RKO (cell line): ENCODE data around the gene RYR2.
A peak's percentile ranks its signal among the peaks of the same experiment; 100 is the strongest.
"Not testable (repeated sequence)": the region's sequence is repeated elsewhere in the genome, so short reads cannot be mapped to it uniquely, and the experiment has no call there.

Experiments used
- DNase-seq: peaks from one replicate; pipeline ENCODE4 v3.0.0-alpha.2; 2016; ENCODE audit warnings: low spot score

The RYR2 gene

DNA sequence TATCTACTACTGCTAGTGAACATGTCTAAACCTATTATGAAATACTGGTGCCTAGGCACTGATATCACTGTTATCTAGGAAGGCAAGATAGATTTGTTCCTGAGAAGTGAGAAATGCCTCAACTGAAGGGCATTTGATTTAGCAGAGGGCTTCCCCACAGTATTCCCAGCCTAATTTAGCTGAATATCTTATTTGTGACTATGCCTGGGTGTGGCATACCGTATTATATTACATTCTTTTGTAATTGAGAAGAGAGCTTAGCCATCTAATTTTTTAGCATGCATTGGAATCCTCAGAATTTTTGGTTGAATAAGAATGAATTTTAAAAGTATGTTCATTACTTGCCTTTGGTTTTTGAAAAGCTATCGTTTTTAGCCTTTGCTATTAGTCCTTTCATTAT, 749.6 kb downstream of the RYR2 start:
- DNase-seq: no peak

DNA sequence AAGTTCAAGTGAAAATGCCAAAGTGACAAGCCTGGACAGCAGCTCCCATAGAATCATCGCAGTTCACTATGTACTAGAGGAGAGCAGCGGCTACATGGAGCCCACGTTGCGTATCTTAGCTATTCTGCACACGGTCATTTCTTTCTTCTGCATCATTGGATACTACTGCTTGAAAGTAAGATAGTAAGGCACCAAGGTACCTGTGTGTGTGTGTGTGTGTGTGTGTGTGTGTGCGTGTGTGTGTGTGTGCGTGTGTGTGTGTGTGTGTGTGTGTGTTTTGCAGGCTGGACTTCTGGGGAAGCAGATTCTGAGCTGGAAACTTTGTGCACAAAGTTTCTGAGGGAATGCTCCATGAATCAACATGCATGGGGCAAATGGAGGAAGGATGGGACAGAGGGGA, 750.2 kb downstream of the RYR2 start:
- DNase-seq: no peak

DNA sequence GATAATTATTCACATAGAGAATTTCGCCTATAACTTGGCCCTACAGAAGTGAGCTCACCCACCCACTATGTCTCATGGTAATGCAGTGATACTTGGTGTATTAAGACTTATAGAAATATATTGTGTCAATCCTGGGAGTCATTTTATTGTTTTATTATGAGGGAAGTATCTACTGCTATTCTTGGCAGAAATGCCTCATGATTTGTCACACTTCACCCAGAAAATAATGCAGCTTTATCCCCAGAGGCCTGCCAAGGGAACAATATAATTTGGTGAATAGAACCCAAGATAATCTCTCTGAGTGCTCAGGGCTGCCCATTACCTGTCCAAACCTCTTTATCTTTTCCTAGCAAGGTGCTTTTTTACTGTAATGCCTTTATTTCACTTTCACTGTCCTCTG, 750.7 kb downstream of the RYR2 start:
- no peak for DNase-seq

DNA sequence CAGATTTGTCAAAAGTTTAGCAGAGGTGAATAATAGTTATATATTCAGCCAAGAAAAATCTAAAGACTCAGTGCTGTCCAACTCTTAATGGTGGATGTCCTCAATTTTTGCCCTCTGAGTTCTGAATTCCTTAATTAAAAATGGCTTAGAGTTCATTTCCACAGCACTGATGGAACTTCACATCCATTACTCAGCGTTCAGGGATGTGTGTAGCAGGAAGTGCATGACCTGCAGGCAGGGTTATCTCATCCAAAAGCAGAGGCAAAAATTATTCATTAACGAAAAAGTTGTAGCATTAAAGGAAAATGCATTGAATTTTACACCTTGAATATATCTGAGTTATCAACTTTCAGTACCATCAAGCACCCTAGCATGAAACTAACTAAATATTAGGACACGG, 752.1 kb downstream of the RYR2 start:
- peak; percentile 2 for DNase-seq

DNA sequence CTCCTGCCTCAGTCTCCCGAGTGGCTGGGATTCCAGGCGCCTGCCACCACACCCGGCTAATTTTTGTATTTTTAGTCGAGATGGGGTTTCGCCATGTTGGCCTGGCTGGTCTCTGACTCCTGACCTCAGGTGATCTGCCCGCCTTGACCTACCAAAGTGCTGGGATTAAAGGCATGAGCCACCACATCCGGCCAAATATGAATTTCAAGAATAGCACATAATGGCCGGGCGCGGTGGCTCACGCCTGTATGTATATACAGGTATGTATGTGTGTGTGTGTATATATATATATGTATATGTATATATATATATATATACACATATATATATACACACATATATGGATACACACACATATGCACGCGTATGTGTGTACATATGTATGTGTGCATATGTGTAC, 753.6 kb downstream of the RYR2 start:
- no peak for DNase-seq

DNA sequence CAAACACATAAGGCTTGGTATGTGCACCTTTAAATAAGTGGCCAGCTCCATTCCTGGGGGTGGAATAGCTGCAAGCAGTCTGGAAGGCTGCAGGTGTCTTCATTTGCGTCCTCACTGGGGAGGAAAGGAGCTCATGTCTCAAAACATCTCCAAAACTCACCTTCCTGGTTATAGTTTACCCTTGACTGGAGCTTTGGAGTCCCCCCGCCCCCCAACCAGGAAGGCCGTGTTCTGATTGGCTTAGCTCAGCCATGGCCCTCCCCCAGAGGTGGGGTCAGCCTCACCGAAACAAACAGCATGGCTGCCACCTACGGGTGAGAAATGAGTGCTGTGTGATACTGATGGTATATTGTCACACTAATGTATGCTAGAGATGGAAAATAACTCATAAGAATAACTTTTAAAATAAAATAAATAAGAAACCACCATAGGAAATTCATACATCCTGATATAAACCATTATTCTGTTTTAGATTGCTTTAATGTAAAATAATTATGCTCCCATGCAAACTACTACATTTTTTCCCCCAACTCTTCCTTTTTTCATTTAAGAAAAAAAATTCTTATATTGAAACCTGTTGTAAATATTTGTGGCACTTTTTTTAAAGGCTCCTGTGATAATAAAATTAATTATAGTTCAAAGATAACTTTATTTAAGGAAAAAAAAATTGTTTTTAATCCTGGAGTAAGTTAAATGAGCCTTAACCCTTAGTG, 757.9 kb downstream of the RYR2 start:
- peak; percentile 78 for DNase-seq

DNA sequence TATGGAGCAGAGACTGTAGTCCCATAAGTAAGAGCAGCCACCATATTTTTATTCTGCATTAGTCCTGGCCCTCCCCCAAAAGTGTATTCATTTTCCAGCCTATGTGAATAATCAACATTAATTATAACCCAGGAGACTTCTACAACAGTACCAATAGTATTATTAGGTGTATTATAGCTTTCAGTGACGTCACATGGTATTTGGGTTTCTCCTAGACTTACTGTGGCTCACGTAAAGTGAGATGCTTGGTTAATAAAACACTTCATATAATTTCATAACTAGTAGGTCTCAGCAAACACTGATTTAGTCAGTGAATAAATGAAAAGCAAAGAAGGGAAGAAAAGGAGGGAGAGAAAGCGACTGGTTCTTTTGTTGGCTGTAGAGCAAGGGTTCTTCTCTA, 762.5 kb downstream of the RYR2 start:
- DNase-seq: no peak

DNA sequence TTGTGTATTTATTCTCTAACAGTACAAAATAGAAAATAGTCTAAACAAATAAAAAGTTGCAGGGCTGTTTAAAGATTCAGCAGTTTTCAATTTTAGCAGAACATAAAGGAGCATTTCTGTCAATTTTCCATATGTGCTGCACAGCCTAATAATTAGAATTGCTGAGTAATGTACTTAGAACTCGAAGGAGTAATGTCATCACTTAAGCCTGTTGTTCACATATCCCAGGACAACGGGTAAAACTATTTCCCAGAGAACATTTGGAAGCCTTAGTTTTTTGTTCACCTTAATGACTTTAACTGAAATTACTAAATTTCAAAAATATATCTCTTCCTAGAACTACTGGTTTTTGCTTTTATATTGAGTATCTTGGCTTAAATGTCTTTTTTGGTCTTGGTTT, 767.1 kb downstream of the RYR2 start:
- no peak for DNase-seq

DNA sequence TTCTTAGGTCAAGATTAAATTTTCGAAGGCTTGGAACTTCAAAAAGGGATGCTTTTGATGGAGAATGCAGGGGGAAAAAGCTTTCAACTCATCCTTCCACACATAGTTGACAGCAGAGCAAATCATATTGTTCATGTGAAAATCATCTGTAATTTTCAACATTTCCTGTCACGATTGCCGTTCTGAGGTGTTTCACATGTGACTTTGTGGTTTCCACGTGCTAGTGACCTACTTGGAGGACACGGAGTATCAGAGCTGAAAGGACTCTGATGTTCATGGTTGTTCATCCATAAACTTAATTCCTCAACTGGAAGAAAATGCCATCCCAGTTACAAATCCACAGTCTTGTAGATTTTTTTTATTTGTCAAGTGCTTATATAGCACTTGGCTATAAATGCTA, 769.6 kb downstream of the RYR2 start:
- DNase-seq: no peak

DNA sequence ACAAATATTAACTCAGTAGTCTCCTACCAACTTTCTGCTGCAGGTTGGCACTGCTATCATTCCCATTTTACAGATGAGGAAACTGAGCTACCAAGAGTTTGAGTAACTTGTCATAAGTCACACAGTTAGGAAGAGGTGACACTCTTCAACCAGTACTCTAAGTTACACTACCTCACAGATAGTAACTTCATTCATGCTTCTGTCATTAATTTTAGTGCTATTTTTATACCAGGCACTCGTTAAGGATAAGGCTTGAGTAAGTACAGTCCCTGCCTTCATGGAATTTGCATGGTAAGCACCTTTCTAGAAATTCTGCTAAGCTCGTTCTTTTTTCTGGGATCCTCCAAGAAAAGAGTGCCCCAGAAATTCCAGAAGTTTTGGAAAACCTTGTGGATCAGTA, 770.1 kb downstream of the RYR2 start:
- DNase-seq: no peak

DNA sequence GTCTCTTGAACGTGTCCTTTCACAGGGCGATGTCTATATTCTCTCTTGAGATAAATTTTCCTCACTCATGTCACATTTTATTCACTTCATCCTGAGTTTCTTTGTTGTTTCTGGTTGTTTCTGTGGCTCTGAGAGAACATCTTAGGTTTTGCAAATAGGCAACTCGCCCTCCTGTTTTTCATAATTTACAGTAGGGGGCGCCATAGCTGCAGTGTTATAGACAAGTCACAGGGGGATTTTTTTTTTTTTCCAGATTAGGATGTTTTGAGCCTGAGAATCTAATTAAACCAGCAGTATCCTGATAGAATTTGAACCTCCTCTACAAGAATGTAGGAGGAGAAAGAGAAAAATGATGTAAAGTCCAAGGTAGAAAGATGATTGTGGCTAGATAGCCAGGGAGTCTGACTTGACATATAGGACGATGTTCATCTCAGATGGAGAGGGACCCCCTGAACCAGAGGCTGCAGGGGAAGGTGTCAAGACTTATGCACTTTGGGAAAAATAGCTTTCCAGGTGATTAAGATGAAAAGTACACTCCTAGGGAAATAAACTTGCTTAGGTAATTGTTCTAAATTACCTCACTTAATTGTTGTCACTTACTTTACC, 772.4 kb downstream of the RYR2 start:
- no peak for DNase-seq

DNA sequence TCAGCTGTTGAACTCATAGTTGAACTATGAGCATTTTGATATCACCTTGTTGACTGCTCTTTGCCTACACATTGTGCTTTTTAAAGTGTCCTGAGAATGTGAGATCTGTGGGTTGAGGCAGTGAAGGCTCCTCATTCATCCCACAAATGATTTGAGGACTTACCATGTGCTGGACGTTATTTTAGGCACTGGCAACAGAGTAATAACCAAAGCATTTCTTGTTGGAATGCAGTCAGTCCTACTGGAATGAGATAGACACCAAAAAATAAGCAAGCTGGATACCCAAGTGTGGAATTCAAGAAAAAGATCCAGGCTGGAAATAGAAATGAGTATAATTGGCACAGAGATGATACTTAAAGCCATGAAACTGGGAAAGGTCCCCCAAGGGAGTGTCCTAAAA, 775.3 kb downstream of the RYR2 start:
- DNase-seq: no peak

DNA sequence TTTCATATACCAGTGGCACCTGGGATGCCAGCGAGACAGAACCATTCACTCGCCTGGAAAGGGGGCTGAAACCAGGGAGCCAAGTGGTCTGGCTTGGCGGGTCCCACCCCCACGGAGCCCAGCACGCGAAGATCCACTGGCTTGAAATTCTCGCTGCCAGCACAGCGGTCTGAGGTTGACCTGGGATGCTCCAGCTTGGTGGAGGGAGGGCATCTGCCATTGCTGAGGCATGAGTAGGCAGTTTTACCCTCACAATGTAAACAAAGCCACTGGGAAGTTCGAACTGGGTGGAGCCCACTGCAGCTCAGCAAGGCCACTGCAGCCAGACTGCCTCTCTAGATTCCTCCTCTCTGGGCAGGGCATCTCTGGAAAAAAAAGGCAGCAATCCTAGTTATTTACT, 778.6 kb downstream of the RYR2 start:
- not testable (repeated sequence) for DNase-seq

DNA sequence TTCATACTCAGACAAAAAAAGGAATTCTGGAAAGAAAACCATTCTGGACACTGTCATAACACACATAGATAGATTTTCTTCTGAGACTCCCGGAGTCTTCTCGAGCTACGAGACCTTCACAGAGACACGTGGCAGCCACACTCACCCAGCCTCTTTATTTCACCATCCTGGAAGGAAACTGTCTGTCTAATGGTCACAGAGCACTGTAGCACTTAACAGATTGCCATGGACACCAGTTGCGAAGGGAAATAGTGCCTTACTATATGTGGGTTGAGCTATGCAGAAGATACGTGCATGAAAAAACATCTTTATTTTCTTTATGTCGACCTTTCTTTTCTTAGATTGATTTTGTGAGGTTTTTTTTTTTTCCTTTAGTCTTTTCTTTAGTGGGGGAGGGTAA, 790.9 kb downstream of the RYR2 start:
- no peak for DNase-seq

DNA sequence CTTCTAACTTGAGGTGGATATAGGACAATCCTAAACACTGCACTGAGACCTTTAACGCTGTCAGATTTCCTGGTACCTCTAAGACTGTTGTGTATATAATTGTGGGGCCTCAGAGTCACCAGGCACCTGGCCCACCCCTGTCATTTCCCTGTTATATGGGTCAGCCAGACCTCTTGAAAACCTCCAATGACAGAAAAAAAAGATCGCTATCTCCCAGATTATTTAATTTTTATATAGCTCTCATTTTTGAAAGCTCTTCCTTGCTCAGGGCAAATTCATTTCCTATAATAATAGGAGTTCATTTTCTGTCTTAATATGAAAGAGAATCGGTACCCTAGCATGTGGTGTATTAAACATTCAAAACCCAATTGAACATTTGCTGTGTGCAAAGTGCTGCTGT, 792.1 kb downstream of the RYR2 start:
- DNase-seq: no peak

DNA sequence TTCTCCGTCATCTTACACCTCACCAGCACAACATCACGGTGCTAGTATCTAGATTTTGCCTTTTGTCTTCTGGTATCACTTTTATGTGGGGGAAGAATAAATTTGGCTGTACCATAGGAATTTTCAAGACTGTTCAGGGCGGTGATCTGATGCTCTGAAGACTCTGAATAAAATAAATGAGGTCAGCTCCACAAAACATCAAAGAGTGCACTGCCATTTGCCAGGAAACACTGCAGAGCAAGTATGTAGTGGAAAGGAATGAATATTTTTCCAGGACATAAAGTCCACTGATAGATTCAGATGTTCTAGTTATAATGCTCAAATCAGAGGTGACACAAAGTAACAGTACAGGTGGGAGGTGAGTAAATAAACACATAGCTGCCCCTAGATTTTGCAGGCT, 792.5 kb downstream of the RYR2 start:
- DNase-seq: no peak

DNA sequence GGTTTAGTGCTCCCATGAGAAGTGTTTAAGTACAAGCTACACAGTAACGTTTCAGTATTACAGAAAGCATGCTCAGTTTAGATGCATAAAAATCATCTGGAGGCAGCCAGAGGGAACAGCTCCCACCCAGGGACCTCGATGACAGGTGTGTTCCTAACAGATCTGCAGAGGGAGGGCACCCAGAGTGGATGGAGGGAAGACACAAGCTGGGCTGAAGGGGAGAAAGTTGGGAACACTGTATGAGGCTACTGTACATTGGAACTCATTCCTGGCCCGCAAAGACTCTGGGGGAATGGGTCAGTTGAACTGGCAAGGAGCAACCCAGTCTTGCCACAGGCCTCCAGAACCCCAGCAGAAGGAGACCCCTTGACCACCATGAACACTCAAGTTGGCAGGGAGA, 796.3 kb downstream of the RYR2 start:
- no peak for DNase-seq

DNA sequence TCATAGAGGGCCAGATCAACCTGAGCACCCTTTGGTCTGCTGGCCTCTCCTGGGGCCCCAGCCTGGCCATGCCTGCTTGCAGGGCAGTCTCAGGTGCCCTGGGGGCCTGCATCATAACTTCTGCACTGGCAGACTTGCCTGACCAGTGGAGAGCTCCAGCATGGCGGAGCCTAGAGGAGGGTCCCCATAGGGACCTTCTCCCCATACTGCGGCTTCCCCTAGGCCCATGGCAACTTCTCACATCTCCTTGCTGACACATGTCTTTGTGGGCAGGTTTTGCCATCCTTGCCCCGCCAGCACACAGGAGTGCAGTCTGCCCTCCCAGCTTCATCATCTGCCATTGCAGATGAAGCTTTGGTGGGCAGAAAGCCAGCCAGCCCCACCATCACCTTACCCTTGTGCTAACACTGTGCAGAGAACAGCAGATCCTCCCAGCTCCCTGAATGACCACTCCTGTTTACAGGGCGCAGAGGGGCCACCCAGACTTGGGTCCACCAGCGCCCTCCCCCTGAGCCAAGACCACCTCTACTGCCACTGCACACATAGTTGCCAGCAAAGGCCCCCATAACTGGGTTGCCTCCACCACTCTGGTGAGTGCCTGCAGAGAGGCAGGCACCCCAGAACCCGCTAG, 797.0 kb downstream of the RYR2 start:
- no peak for DNase-seq

DNA sequence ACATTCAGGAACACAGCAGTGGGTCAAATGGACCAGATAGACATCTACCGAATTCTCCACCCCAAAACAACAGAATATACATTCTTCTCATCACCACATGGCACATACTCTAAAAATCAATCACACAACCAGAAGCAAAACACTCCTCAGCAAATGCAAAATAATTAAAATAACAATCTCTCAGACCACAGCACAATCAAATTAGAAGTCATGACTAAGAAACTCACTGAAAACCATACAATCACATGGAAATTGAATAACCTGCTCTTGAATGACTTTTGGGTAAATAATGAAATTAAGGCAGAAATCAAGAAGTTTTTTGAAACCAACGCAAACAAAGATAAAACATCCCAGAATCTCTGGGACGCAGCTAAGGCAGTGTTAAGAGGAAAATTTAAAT, 799.5 kb downstream of the RYR2 start:
- no peak for DNase-seq

DNA sequence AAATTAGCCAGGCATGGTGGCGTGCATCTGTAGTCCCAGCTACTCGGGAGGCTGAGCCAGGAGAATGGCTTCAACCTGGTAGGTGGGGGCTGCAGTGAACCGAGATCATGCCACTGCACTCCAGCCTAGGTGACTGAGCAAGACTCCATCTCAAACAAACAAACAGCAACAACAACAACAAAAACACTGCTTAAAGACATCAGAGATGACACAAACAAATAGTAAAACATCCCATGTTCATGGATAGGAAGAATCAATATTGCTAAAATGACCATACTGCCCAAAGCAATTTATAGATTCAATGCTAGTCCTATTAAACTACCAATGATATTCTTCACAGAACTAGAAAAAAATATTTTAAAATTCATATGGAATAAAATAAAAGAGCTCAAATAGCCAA, 801.5 kb downstream of the RYR2 start:
- DNase-seq: not testable (repeated sequence)

DNA sequence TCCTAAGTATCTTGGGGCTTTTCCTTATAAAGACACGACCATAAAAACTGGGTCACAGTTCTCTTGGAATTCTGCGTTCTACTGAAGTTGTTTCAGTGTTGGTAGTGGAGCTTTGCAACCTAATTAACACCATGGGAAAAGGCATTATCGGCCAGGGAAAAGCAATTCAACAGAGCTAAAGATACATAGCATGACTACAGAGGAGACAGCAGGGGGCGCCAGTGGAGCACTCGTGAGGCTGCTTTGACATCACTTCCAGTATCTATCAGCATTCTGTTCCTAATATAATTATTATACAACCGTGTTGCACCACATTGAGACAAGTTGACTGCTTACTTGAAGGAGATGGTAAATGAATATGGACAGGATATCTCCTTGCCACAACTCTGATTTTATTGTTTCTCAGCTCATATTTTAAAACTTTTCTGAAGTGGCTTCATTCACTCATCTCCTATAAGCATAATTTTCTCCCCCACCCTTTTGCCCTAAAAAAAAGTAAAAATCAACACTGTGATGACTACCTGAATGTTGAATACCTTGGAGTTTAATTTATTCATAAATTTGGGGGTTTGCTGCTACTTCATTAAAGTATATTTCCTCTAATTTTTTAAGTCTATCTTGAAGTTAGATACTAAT, 809.3 kb downstream of the RYR2 start:
- peak; percentile 62 for DNase-seq

DNA sequence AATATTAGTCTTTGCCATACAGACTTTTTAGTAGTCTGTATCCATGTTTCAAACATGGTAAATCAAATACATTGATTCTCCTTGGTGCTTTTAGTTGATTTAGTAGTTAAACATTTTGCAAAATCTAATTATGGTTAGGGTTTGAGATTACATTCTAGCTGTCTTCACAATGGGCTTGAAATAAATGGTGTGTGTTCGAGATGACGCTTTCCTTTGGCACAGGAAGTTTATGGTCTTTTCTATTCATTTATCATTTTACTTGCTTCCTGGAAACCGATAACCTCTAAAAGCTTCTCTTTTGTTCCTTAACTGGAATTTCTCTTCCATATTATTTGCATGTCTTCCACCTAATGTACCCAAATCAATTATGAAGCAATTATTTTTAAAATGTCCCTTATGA, 810.4 kb downstream of the RYR2 start:
- no peak for DNase-seq

DNA sequence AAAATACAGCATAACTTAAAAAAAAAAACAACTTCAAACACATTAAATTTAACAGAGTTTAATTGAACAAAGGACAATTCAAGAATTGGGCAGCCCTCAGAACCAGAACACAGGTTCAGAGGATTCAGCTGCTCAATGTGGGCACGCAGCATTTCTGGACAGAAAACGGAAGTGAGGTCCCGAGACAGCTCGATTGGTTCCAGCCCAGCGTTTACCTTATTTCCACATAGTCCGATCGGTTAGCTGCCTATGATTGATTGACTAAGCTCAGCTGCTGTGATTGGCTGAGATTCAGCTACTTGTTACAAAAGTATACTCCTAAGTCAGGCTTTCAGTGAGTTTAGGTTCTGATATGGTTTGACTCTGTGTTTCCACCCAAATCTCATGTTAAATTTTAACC, 815.5 kb downstream of the RYR2 start:
- no peak for DNase-seq
